Esophagus squamous epithelium (tissue), 5 donors: ENCODE results near the gene IL17RD. TPM values are rescaled to one million over a fixed set of nuclear protein-coding genes. Genes with fewer than 3 reads are reported as not detected.

Source experiments
- DNase-seq: peaks from one replicate; lab custom pipeline; 2025; lab: John Stamatoyannopoulos, UW
- H3K27ac ChIP-seq, 4 donors: fragments of 200-600 bp; sonication (generic); one replicate each; pipeline ENCODE4 v1.5.1; 2016 to 2019; ENCODE audit warnings: mild to moderate bottlenecking in 1 of 4
- H3K27me3 ChIP-seq, 4 donors: fragments of 200-600 bp; sonication (generic); 1 replicate in 3 of 4; 2 replicates in 1 of 4; pipeline versions ENCODE4 v1.5.1 to v1.6.0; 2017 to 2021; ENCODE audit warnings: antibody characterized with exemption in 1 of 4
- H3K36me3 ChIP-seq, 3 donors: fragments of 200-600 bp; sonication (generic); one replicate each; pipeline ENCODE4 v1.5.1; 2016 to 2019
- H3K4me1 ChIP-seq, 3 donors: fragments of 200-600 bp; sonication (generic); one replicate each; pipeline ENCODE4 v1.5.1; 2017 to 2019
- H3K4me3 ChIP-seq, 4 donors: fragments of 200-600 bp; sonication (generic); 1 replicate in 3 of 4; 2 replicates in 1 of 4; pipeline ENCODE4 v1.5.1; 2016 to 2019; ENCODE audit warnings: mild to moderate bottlenecking in 2 of 4, moderate library complexity in 1 of 4
- H3K9me3 ChIP-seq, 3 donors: fragments of 200-600 bp; sonication (generic); one replicate each; pipeline ENCODE4 v1.5.1; 2016 to 2019
- CTCF ChIP-seq, 6 experiments: fragments of 450-650 bp in 4 of 6; fragments of 200-600 bp in 2 of 6; sonication (generic) in 2 of 6; IDR thresholded peaks; one replicate each; pipeline ENCODE4 v1.5.1; 2016 to 2019; ENCODE audit warnings: antibody characterized with exemption in 6 of 6, mild to moderate bottlenecking in 4 of 6, moderate library complexity in 4 of 6
- POLR2A ChIP-seq, 4 donors: fragments of 450-650 bp; IDR thresholded peaks; one replicate each; pipeline ENCODE4 v1.6.1; 2017; ENCODE audit warnings: antibody characterized with exemption in 4 of 4, mild to moderate bottlenecking in 4 of 4, moderate library complexity in 3 of 4
- WGBS, 2 donors: methylation state at CpG; one replicate each; pipeline ENCODE4 v1.1.5; 2018; 5-methylcytosine and 5-hydroxymethylcytosine counted together
- intact Hi-C: fragments of 100-400 bp; cut with DNase I; formaldehyde crosslinking; loops from one replicate; pipeline ENCODE4 v1.15.0; 2022
- total RNA-seq, 4 donors: library from RNA; depleted of rRNA; stranded (reverse); fragments of >200 nt; gene quantifications; one replicate each; pipeline ENCODE4 v1.1.0, GENCODE V29; 2016
- donor health status: DM: yes; HTN: yes; CAD: no.

IL17RD gene
- total RNA-seq, 4 donors from 2014 or later: 4.4 to 10.4 (median 5.1) TPM

- Histone ChIP-seq H3K27ac (peak overlapping the region; percentile 22 to 58 (median 46)), H3K4me3 (no peak overlapping the region), H3K4me1 (peaks cover 23 to 62% (median 30%) of the 10 kb centered on the region in 3 donors), H3K27me3 (no peaks in the 10 kb centered on the region), H3K36me3 (no peaks in the 10 kb centered on the region), H3K9me3 (no peaks in the 10 kb centered on the region)
- TF ChIP-seq POLR2A (IDR thresholded peaks at IDR 0.05) (no peak), CTCF (IDR thresholded peaks at IDR 0.05) (no peak)
- intact Hi-C loops: no loop called here
- no peak for DNase-seq
- 58 to 74% methylated on average over 6 of the region's 6 CpGs for WGBS, 2 donors
Measured at GRCh38 chr3:57057351-57057750, 107.8 kb downstream of the IL17RD start.

GRCh38 chr3:57053122-57053521 lies 112.0 kb downstream of the IL17RD start:
- 29 to 32% methylated on average over 1 to 4 of the region's 6 CpGs for WGBS, 2 donors
- Histone ChIP-seq H3K4me1 (peaks cover 17 to 62% (median 24%) of the 10 kb centered on the region in 3 donors), H3K4me3 (no peak overlapping the region), H3K36me3 (no peaks in the 10 kb centered on the region), H3K27ac (peak overlapping the region in 2 of 4 donors; percentile 33 to 50), H3K9me3 (no peaks in the 10 kb centered on the region), H3K27me3 (no peaks in the 10 kb centered on the region)
- TF ChIP-seq CTCF (IDR thresholded peaks at IDR 0.05) (no peak), POLR2A (IDR thresholded peaks at IDR 0.05) (no peak)
- intact Hi-C loops: no loop called here
- no peak for DNase-seq

- no peak for DNase-seq
- H3K36me3 ChIP-seq: no peaks in the 10 kb centered on the region
- peaks cover 22 to 62% (median 28%) of the 10 kb centered on the region in 3 donors for H3K4me1 ChIP-seq
- no peaks in the 10 kb centered on the region for H3K27me3 ChIP-seq
- peak overlapping the region in 2 of 4 donors; percentile 33 to 50 for H3K27ac ChIP-seq
- intact Hi-C loops: no loop called here
- H3K4me3 ChIP-seq: no peak overlapping the region
- no peaks in the 10 kb centered on the region for H3K9me3 ChIP-seq
- TF ChIP-seq CTCF (IDR thresholded peaks at IDR 0.05) (no peak), POLR2A (IDR thresholded peaks at IDR 0.05) (no peak)
- WGBS, 2 donors: 47 to 71% methylated on average over 2 to 5 of the region's 5 CpGs
Measured at GRCh38 chr3:57052662-57053061, 112.5 kb downstream of the IL17RD start.

- intact Hi-C loops: no loop called here
- Histone ChIP-seq H3K4me3 (no peak overlapping the region), H3K36me3 (no peaks in the 10 kb centered on the region), H3K27ac (peak overlapping the region; percentile 83 to 91 (median 84)), H3K27me3 (no peaks in the 10 kb centered on the region), H3K9me3 (no peaks in the 10 kb centered on the region), H3K4me1 (peaks cover 25 to 74% (median 48%) of the 10 kb centered on the region in 3 donors)
- TF ChIP-seq POLR2A (IDR thresholded peaks at IDR 0.05) (no peak), CTCF (IDR thresholded peaks at IDR 0.05) (no peak)
- no peak for DNase-seq
- WGBS, 2 donors: 19 to 80% methylated on average over 2 to 4 of the region's 4 CpGs
Measured at GRCh38 chr3:57048728-57049127, 116.4 kb downstream of the IL17RD start.

- Histone ChIP-seq H3K4me1 (peaks cover 24 to 68% (median 48%) of the 10 kb centered on the region in 3 donors), H3K9me3 (no peaks in the 10 kb centered on the region), H3K27ac (peak overlapping the region; percentile 83 to 91 (median 84)), H3K27me3 (no peaks in the 10 kb centered on the region), H3K36me3 (no peaks in the 10 kb centered on the region), H3K4me3 (no peak overlapping the region)
- intact Hi-C loops: no loop called here
- no peak for DNase-seq
- no peak for TF ChIP-seq CTCF (IDR thresholded peaks at IDR 0.05)
- TF ChIP-seq POLR2A (IDR thresholded peaks at IDR 0.05): no peak
- WGBS, 2 donors: 14 to 26% methylated on average over 7 of the region's 8 CpGs
Measured at GRCh38 chr3:57048052-57048671, 117.0 kb downstream of the IL17RD start.
